Right lobe of liver (tissue), 4 donors: Measurements from ENCODE around the gene P2RX3.

Experiments used
- POLR2A ChIP-seq: fragments of 450-650 bp; IDR thresholded peaks from one replicate; pipeline ENCODE4 v1.6.1; 2017; ENCODE audit warnings: antibody characterized with exemption, mild to moderate bottlenecking
- TF ChIP-seq, protein P1 (sequence below), 4 donors: fragments of 200-600 bp in 3 of 4; fragments of 450-650 bp in 1 of 4; IDR thresholded peaks; one replicate each; pipeline versions ENCODE4 v1.5.1 to v1.8.0; 2016 to 2022; ENCODE audit warnings: antibody characterized with exemption in 4 of 4, mild to moderate bottlenecking in 2 of 4
- donor health status: DM: no; HTN: no; CAD: no.
- donor health status: DM: no; HTN: no; CAD: no.
- donor health status: DM: no; HTN: yes; CAD: no.

DNA sequence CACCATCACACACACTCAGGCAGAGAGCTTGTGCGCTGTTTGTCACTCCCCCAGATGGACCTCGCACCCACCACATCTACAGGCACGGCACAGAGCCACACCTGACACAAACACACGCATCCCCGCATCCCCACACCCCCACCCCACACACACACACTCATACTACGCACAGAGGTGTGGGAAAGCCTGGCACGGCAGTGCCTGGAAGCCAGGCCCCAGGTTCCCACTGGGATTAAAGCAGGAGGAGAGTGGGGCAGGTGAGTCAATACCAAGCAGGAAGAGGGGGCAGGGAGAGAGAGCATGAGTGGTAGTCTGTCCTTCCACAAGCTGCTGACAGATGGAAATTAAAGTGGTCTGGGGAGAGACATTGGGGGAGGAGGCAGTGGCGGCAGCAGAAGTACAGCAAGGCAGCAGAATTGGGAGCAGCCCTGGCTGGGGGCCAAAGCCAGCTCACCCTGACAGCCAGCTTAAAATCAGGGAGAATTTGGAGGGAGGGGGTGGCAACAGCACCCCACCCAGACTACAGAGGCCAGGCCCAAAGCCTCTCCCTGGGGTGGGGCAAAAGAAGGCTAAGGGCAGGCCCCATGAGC lies 34.1 kb upstream of the P2RX3 start:
- TF ChIP-seq, protein P1, sequence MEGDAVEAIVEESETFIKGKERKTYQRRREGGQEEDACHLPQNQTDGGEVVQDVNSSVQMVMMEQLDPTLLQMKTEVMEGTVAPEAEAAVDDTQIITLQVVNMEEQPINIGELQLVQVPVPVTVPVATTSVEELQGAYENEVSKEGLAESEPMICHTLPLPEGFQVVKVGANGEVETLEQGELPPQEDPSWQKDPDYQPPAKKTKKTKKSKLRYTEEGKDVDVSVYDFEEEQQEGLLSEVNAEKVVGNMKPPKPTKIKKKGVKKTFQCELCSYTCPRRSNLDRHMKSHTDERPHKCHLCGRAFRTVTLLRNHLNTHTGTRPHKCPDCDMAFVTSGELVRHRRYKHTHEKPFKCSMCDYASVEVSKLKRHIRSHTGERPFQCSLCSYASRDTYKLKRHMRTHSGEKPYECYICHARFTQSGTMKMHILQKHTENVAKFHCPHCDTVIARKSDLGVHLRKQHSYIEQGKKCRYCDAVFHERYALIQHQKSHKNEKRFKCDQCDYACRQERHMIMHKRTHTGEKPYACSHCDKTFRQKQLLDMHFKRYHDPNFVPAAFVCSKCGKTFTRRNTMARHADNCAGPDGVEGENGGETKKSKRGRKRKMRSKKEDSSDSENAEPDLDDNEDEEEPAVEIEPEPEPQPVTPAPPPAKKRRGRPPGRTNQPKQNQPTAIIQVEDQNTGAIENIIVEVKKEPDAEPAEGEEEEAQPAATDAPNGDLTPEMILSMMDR (IDR thresholded peaks at IDR 0.05) = no peak
- TF ChIP-seq POLR2A = no peak
